ENCODE data around the gene ESM1. TPM values are rescaled to one million over a fixed set of nuclear protein-coding genes. Genes with fewer than 3 reads are reported as not detected.

Gene ESM1
- total RNA-seq: 1 to 10 TPM in 1 of 4 donors, under 1 TPM in 1, not detected in 2; 0.70 to 2.1 TPM

GRCh38 chr5:54985301-54986268, at the start of gene ESM1:
Gene ESM1 (minus strand): TSS chr5:54985593. CDS start chr5:54985517, 76 bp downstream.
- Histone ChIP-seq H3K4me1 (no peaks in the 10 kb centered on the region), H3K9me3 (no peaks in the 10 kb centered on the region), H3K27me3 (peaks cover 0 to 9% of the 10 kb centered on the region in 2 donors), H3K27ac (no peak within 1 kb of the TSS), H3K36me3 (no peaks in the 10 kb centered on the region), H3K4me3 (no peak within 1 kb of the TSS)
- TF ChIP-seq POLR2A (IDR thresholded peaks at IDR 0.05): no peak
- TF ChIP-seq, protein P1, sequence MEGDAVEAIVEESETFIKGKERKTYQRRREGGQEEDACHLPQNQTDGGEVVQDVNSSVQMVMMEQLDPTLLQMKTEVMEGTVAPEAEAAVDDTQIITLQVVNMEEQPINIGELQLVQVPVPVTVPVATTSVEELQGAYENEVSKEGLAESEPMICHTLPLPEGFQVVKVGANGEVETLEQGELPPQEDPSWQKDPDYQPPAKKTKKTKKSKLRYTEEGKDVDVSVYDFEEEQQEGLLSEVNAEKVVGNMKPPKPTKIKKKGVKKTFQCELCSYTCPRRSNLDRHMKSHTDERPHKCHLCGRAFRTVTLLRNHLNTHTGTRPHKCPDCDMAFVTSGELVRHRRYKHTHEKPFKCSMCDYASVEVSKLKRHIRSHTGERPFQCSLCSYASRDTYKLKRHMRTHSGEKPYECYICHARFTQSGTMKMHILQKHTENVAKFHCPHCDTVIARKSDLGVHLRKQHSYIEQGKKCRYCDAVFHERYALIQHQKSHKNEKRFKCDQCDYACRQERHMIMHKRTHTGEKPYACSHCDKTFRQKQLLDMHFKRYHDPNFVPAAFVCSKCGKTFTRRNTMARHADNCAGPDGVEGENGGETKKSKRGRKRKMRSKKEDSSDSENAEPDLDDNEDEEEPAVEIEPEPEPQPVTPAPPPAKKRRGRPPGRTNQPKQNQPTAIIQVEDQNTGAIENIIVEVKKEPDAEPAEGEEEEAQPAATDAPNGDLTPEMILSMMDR (IDR thresholded peaks at IDR 0.05): no peak
- intact Hi-C loops (cut with DNase I; ENCODE audit: low total_unique reads): no loop called here
- no peak for DNase-seq

DNA sequence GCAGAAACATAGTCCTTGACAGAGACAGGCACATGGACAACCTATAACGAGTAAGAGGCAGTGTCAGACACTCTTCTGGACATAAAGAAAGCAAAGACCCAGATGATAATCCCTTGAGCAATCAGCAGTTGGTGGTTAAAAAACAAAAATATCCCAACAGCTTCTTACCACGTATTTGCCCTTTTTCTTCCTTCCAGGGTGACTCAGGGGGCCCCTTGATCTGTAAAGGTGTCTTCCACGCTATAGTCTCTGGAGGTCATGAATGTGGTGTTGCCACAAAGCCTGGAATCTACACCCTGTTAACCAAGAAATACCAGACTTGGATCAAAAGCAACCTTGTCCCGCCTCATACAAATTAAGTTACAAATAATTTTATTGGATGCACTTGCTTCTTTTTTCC, 48.2 kb upstream of the ESM1 start:
- no peak for TF ChIP-seq POLR2A (IDR thresholded peaks at IDR 0.05)
- TF ChIP-seq, protein P1 (IDR thresholded peaks at IDR 0.05): no peak
- intact Hi-C loops (cut with DNase I; ENCODE audit: low total_unique reads): no loop called here

DNA sequence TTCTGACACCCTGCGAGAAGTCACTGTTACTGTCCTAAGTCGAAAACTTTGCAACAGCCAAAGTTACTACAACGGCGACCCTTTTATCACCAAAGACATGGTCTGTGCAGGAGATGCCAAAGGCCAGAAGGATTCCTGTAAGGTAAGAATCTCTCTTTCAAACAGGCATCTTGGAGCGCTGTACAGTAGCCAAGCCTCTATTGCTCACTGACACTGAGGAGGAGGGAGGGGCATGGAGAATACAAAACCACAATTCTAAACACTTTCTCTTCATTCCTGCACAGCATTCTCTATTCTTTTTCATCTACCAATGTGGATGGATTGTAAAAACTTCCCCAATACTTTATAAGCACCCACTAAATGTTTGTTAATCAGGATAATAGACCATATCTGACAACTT, 46.1 kb upstream of the ESM1 start:
- DNase-seq: no peak

More for the DNA sequence above, 48.2 kb upstream of the ESM1 start:
- no peaks in the 10 kb centered on the region for H3K9me3 ChIP-seq
- no peak for DNase-seq
- no peaks in the 10 kb centered on the region for H3K4me1 ChIP-seq
- no peaks in the 10 kb centered on the region for H3K36me3 ChIP-seq
- H3K4me3 ChIP-seq: no peak overlapping the region
- no peaks in the 10 kb centered on the region for H3K27me3 ChIP-seq
- H3K27ac ChIP-seq: no peak overlapping the region

DNA sequence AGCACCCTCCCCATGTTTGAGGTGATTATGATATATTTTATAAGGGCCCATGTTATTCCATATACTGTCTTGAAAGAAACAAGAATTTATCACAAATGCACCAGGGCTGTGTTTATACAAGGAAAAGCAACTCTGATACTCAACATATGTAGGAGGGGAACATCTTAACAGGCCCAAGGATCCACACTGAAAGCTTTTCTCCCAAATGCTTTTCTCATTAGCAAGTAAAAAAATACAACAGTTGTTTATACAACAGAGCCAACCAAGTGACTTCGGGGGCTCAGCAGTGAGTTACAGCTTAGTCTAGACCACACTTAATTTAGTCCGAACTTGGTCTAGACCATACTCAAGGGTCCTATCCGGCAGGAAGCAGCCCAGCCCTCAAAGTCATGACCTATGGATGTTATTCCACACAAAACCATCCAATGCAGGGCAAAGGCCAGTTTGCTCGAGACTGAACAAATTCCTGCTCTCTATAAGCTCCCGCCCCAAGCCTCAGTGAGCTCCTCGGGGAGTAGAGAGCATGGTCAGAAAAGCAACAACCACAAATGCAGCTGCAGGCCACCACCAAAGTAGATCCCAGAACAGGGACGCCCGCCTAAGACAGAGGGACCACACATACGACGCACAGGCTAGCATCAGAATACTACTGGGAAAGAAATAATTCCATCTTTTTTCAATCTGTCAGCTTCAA, 45.4 kb upstream of the ESM1 start:
- Histone ChIP-seq H3K4me3 (no peak overlapping the region), H3K36me3 (no peaks in the 10 kb centered on the region), H3K27me3 (no peaks in the 10 kb centered on the region), H3K4me1 (no peaks in the 10 kb centered on the region), H3K27ac (no peak overlapping the region), H3K9me3 (no peaks in the 10 kb centered on the region)
- intact Hi-C loops (cut with DNase I; ENCODE audit: low total_unique reads): no loop called here
- no peak for DNase-seq
- TF ChIP-seq, protein P1 (IDR thresholded peaks at IDR 0.05): no peak
- TF ChIP-seq POLR2A (IDR thresholded peaks at IDR 0.05): no peak

More for the DNA sequence above, 46.1 kb upstream of the ESM1 start:
- no peaks in the 10 kb centered on the region for H3K9me3 ChIP-seq
- no peak overlapping the region for H3K27ac ChIP-seq
- intact Hi-C loops (cut with DNase I; ENCODE audit: low total_unique reads): no loop called here
- no peaks in the 10 kb centered on the region for H3K36me3 ChIP-seq
- H3K4me1 ChIP-seq: no peaks in the 10 kb centered on the region
- no peak for TF ChIP-seq POLR2A (IDR thresholded peaks at IDR 0.05)
- TF ChIP-seq, protein P1 (IDR thresholded peaks at IDR 0.05): no peak
- H3K4me3 ChIP-seq: no peak overlapping the region
- H3K27me3 ChIP-seq: no peaks in the 10 kb centered on the region

DNA sequence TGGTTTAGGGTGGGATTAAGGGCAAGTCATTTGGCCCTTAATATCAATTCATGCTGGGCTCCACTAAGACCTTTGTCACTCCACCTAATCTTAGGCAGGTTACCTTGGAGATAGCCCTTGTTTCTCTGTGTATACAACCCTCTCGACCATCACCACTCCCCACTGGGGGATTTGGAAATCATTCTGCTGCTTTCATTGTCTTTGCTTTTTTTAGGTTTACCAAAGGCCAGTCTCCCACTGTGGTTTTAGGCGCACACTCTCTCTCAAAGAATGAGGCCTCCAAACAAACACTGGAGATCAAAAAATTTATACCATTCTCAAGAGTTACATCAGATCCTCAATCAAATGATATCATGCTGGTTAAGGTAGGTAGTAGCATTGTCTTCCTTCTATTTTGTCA, 44.8 kb upstream of the ESM1 start:
- TF ChIP-seq, protein P1 (IDR thresholded peaks at IDR 0.05): no peak
- TF ChIP-seq POLR2A (IDR thresholded peaks at IDR 0.05): no peak
- no peaks in the 10 kb centered on the region for H3K9me3 ChIP-seq
- intact Hi-C loops (cut with DNase I; ENCODE audit: low total_unique reads): no loop called here
- H3K27ac ChIP-seq: no peak overlapping the region
- H3K4me3 ChIP-seq: no peak overlapping the region
- no peak for DNase-seq
- H3K36me3 ChIP-seq: no peaks in the 10 kb centered on the region
- no peaks in the 10 kb centered on the region for H3K27me3 ChIP-seq
- H3K4me1 ChIP-seq: no peaks in the 10 kb centered on the region

Data from uterus (tissue), 4 donors.